ENCODE results near the gene PHLDB1.

DNA sequence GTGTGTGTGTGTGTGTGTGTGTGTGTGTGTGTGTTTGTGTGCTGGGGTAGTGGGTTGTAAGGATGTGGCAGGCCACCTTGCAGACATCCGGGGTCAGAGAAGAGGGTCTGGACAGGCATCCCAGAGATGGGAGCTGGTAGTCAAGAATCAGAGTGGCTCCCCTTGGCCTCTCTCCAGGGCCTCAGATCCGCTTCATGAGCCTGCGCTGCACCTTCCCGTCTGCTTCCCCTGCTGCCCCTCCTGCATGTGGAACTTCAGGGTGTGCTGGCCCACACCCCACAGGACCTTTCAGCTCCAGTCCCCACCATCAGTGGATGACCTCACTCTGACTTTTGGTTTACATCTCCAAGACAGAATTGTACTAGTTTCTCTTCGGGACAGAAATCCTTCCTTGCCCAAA, 40.9 kb downstream of the PHLDB1 start:
- TF ChIP-seq, protein P1, sequence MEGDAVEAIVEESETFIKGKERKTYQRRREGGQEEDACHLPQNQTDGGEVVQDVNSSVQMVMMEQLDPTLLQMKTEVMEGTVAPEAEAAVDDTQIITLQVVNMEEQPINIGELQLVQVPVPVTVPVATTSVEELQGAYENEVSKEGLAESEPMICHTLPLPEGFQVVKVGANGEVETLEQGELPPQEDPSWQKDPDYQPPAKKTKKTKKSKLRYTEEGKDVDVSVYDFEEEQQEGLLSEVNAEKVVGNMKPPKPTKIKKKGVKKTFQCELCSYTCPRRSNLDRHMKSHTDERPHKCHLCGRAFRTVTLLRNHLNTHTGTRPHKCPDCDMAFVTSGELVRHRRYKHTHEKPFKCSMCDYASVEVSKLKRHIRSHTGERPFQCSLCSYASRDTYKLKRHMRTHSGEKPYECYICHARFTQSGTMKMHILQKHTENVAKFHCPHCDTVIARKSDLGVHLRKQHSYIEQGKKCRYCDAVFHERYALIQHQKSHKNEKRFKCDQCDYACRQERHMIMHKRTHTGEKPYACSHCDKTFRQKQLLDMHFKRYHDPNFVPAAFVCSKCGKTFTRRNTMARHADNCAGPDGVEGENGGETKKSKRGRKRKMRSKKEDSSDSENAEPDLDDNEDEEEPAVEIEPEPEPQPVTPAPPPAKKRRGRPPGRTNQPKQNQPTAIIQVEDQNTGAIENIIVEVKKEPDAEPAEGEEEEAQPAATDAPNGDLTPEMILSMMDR (IDR thresholded peaks at IDR 0.05): no peak
- no peak for TF ChIP-seq POLR2A (IDR thresholded peaks at IDR 0.05)

All from heart left ventricle (tissue), 13 donors.